Bronchial epithelial cell (primary cell): ENCODE measurements around the gene UPF3B. TPM values are rescaled to one million over a fixed set of nuclear protein-coding genes. Genes with fewer than 3 reads are reported as not detected.
"Not testable (repeated sequence)": the region's sequence is repeated elsewhere in the genome, so short reads cannot be mapped to it uniquely, and the experiment has no call there.

Experiments
- DNase-seq: peaks from one replicate; pipeline ENCODE4 v3.0.0-alpha.2; 2010; ENCODE audit warnings: low read depth
- FAIRE-seq: peaks from 2 replicates; lab custom pipeline; 2011; peaks lifted over from hg19 to GRCh38; lab: Jason Lieb, UNC
- H3K27me3 ChIP-seq: 2 replicates; pipeline ENCODE4 v1.5.1; 2011; ENCODE audit warnings: low read length; ENCODE audit not compliant: control insufficient read depth, insufficient read depth
- H3K36me3 ChIP-seq: 2 replicates; pipeline ENCODE4 v1.5.1; 2011; ENCODE audit warnings: low read length; ENCODE audit not compliant: control insufficient read depth, insufficient read depth
- H3K4me3 ChIP-seq: 2 replicates; pipeline ENCODE4 v1.5.1; 2011; ENCODE audit warnings: mild to moderate bottlenecking, low read depth, low read length, control low read depth
- total RNA-seq: library from RNA; depleted of rRNA; stranded (reverse); fragments of >200 nt; gene quantifications from 2 replicates; pipeline ENCODE4 v1.2.1, GENCODE V29; 2014
- TF ChIP-seq, protein P1 (sequence below): IDR thresholded peaks from 2 replicates; pipeline ENCODE4 v1.5.1; 2011; ENCODE audit warnings: mild to moderate bottlenecking, moderate library complexity, low read length, control low read depth, inconsistent platforms; ENCODE audit not compliant: insufficient read depth, severe bottlenecking

The UPF3B gene
- total RNA-seq, 1 donor from 2014 or later = 1.1 TPM

DNA sequence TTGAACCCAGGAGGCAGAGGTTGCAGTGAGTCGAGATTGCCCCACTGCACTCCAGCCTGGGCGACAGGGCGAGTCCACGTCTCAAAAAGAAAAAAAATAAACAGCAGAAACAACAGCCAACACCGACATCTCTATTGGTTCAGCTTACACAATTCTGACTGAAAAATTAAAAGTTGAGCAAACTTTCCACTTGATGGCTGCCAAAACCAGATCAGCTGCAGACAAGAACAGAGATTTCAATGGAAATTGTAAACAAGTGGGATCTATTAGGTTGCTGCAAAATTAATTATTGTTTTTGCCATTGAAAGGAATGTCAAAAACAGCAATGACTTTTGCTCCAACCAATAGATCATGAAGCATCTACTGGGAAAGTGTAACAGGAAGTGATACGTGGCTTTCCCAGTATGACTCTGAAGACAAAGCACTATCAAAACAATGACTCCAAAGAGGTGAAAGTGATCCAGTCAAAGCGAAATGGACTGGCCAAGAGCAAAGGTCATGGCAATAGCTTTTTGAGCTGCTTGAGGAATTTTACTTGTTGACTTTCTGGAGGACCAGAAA lies 26.3 kb downstream of the UPF3B start:
- no peak for FAIRE-seq
- no peaks in the 10 kb centered on the region for H3K36me3 ChIP-seq
- DNase-seq = peak; percentile 9
- H3K4me3 ChIP-seq = no peak overlapping the region
- no peaks in the 10 kb centered on the region for H3K27me3 ChIP-seq
- TF ChIP-seq, protein P1, sequence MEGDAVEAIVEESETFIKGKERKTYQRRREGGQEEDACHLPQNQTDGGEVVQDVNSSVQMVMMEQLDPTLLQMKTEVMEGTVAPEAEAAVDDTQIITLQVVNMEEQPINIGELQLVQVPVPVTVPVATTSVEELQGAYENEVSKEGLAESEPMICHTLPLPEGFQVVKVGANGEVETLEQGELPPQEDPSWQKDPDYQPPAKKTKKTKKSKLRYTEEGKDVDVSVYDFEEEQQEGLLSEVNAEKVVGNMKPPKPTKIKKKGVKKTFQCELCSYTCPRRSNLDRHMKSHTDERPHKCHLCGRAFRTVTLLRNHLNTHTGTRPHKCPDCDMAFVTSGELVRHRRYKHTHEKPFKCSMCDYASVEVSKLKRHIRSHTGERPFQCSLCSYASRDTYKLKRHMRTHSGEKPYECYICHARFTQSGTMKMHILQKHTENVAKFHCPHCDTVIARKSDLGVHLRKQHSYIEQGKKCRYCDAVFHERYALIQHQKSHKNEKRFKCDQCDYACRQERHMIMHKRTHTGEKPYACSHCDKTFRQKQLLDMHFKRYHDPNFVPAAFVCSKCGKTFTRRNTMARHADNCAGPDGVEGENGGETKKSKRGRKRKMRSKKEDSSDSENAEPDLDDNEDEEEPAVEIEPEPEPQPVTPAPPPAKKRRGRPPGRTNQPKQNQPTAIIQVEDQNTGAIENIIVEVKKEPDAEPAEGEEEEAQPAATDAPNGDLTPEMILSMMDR = no peak

DNA sequence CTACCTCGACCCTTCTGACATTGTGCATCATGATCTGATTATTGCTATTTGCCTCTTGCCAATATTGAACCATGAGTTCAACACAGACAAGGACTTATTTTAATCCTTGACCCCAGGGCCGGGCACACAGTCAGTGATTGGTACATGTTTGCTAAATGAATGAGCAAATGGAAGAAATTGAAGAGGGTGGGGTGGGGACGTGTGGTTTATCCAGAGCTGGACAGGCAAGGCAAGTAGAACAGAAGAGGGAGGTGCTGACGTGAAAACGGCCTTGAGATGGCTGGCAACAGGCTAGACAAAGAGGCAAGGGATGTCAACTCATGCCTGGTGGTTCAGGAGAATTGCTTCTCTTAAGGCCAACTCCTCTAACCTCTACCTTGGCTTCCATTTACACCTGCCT lies 28.5 kb downstream of the UPF3B start:
- H3K27me3 ChIP-seq, FAIRE-seq, H3K4me3 ChIP-seq, DNase-seq, H3K36me3 ChIP-seq: not testable (repeated sequence)

DNA sequence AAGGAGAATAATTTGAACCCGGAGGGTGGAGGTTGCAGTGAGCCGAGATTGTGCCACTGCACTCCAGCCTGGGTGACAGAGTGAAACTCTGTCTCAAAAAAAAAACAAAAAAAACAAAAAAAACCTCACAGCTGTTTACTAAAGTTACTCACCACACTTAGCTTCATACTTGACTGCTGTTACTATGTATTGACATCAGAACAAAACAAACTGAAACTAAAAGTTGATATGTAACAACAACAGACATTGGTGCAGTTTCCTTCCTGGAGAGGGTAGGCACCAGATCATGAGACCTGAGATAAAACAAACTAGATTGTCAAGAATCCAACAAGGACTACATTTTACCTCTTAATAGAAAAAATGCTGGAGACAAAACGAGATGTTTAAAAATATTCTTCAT lies 31.1 kb downstream of the UPF3B start:
- H3K27me3 ChIP-seq, H3K36me3 ChIP-seq, FAIRE-seq, H3K4me3 ChIP-seq: not testable (repeated sequence)
- DNase-seq = peak; percentile 11

DNA sequence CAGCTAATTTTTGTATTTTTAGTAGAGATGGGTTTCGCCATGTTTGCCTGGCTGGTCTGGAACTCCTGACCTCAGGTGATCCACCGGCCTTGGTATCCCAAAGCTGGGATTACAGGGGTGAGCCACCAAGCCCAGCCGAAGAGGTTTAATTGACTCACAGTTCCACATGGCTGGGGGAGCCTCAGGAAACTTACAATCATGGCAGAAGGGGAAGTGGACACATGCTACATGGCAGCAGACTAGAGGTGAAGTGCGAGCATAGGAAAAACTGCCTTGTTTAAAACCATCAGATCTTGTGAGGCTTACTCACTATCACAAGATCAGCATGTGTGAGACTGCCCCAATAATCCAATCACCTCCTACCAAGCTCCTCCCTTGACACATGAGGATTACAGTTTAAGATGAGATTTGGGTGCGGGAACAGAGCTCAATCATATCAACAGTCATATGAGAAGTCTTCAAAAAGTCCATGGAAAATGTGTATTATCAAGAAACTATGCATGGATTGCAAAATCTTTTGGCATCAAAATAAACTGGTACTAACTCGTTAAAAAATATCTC lies 35.6 kb downstream of the UPF3B start:
- no peak for FAIRE-seq
- DNase-seq = no peak
- no peak overlapping the region for H3K4me3 ChIP-seq
- TF ChIP-seq, protein P1 = no peak
- H3K27me3 ChIP-seq = no peaks in the 10 kb centered on the region
- H3K36me3 ChIP-seq = no peaks in the 10 kb centered on the region

DNA sequence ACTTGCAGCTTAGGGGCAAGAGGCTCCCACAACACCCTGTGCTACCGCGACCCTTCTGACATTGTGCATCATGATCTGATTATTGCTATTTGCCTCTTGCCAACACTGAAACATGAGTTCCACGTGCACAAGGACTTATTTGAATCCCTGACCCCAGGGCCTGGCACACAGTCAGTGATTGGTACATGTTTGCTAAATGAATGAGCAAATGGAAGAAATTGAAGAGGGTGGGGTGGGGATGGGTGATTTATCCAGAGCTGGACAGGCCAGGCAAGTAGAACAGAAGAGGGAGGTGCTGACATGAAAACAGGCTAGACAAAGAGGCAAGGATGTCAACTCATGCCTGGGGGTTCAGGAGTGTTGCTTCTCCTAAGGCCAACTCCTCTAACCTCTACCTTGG lies 36.5 kb downstream of the UPF3B start:
- TF ChIP-seq, protein P1 = no peak
- DNase-seq (no peak), FAIRE-seq (no peak)
- Histone ChIP-seq H3K27me3 (no peaks in the 10 kb centered on the region), H3K36me3 (no peaks in the 10 kb centered on the region), H3K4me3 (no peak overlapping the region)

DNA sequence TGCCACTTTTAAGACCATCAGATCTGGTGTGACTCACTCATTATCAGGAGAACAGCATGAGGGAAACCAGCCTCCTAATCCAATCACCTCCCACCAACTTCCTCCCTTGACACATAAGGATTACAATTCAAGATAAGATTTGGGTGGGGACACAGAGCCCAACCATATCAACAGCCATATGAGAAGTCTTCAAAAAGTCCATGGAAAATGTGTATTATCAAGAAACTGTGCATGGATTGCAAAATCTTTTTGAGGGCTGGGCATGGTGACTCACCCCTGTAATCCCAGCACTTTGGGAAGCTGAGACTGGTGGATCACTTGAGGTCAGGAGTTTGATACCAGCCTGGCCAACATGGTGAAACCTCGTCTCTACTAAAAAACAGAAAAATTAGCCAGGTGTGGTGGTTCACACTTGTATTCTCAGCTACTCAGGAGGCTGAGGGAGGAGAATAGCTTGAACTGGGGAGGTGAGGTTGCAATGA lies 43.5 kb downstream of the UPF3B start:
- H3K36me3 ChIP-seq = no peaks in the 10 kb centered on the region
- TF ChIP-seq, protein P1 = no peak
- no peak for FAIRE-seq
- peak; percentile 13 for DNase-seq
- no peaks in the 10 kb centered on the region for H3K27me3 ChIP-seq
- H3K4me3 ChIP-seq = no peak overlapping the region

DNA sequence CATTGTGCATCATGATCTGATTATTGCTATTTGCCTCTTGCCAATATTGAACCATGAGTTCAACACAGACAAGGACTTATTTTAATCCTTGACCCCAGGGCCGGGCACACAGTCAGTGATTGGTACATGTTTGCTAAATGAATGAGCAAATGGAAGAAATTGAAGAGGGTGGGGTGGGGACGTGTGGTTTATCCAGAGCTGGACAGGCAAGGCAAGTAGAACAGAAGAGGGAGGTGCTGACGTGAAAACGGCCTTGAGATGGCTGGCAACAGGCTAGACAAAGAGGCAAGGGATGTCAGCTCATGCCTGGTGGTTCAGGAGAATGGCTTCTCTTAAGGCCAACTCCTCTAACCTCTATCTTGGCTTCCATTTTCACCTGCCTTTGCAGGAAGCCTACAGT lies 44.3 kb downstream of the UPF3B start:
- not testable (repeated sequence) for H3K27me3 ChIP-seq

More for the DNA sequence above, 44.3 kb downstream of the UPF3B start:
- not testable (repeated sequence) for H3K4me3 ChIP-seq, DNase-seq, H3K36me3 ChIP-seq
- peak; percentile 73 for FAIRE-seq
